Ureter (tissue), 1 donor: ENCODE data around the gene MLLT3. TPM values are rescaled to one million over a fixed set of nuclear protein-coding genes. Genes with fewer than 3 reads are reported as not detected.
A peak's percentile ranks its signal among the peaks of the same experiment; 100 is the strongest.

Experiments used
- DNase-seq: peaks from one replicate; pipeline ENCODE4 v3.0.0-alpha.2; 2020; ENCODE audit warnings: low spot score
- total RNA-seq: library from RNA; stranded (reverse); gene quantifications from one replicate; pipeline ENCODE4 v1.2.4, GENCODE V29; 2023
- donor health status: DM: yes; HTN: yes; CAD: no.

MLLT3 gene
- total RNA-seq, 1 donor from 2014 or later, result 26.8 TPM

DNA sequence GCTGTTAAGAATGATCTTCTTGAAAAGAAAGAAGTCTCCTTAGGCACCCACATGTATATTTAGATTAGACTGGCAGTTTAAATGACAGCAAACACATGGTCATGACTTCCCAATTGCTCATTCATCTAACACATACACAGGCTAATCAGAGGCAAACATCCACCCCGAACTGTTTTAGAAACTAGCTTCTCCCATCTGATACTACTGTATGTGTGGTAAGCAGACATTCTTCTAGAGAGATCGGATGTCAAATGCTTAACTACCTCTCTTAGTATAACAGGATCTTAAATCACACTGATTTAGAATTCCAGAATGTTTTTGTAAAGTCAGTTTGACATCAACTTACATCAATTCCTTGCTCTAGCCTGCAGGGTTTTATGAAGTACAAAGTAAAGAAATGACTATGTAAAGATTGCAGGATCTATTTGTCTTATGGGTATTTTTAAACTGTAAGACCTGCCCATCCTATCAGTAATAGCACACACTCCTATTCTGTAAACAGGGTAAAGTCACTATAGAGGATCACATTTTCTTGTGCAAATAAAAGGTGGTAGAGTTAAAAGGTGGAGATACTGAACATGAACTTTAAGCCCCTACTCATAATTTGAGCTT, 239.7 kb downstream of the MLLT3 start:
- DNase-seq, result no peak

DNA sequence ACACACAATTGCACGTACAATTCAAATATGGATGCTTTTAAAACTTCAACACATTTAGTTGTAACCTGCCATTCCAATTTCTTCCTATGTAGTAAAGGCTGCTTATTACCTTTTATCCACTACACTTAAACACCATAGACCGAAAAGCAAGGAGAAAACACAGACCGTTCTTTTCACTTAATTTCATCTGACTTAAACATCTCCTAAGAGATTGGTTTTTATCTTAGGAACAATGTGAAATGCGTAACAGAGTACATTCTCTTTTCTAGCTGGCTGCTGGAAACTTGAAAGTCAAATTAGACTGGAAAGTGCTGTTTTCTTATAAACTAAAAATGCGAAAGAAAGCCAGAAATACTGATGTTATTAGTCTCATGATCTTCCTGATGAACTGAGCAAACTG, 241.8 kb downstream of the MLLT3 start:
- no peak for DNase-seq

DNA sequence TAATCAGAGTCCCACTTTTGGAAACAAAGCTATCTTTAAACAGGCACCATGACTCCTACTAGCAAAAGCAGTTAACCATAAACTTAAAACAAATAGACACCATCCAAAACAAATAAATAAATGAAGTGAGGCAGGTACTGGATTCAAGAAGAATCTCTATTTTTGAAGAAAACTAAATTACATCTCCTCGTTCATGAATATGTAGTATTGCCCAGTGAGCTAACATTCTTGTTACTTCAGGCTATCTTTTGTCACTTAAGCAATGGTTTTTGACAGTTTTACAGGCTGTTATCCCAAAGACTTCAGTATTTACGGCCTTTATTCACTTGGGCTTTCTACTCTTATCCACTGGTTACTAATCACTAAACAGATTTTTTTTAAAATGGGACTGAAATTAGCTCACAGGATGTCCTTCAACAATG, 242.5 kb downstream of the MLLT3 start:
- no peak for DNase-seq

DNA sequence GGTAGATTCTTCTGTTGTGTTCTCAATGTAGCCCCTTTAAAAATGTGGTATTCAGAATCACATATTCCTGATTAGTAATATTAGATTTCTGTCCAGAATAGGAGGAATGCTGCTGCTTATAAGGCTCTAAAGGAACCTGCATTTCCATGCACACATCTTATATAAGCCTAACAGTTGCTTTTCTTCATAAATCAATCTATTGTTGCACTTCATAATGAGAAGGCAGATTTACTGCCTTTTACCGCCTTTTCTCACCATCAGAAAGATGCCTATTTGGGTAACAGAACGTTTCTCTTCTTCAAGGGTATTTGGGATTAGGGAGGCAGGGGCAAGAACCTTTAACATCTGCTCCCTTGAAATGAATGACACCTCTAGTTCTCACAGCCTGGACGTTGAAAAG, 243.4 kb downstream of the MLLT3 start:
- no peak for DNase-seq

DNA sequence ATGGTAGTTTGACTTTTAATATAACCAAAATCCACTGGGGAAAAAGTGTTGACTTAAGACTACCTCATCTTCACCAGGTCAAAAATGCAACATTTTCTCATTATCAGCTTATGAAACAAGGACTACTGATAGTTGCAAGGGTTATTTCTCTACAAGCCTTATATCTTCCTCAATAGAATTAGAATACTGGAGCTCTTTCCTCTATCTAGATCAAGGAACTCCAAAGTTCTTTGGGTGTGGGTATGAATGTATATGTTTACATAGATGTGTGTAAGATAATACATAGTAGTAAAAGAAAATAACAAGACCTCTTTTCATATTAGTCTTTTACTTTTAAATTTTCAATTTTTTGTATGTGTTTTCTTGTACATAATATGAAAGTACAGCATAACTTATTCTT, 244.5 kb downstream of the MLLT3 start:
- DNase-seq, result no peak

DNA sequence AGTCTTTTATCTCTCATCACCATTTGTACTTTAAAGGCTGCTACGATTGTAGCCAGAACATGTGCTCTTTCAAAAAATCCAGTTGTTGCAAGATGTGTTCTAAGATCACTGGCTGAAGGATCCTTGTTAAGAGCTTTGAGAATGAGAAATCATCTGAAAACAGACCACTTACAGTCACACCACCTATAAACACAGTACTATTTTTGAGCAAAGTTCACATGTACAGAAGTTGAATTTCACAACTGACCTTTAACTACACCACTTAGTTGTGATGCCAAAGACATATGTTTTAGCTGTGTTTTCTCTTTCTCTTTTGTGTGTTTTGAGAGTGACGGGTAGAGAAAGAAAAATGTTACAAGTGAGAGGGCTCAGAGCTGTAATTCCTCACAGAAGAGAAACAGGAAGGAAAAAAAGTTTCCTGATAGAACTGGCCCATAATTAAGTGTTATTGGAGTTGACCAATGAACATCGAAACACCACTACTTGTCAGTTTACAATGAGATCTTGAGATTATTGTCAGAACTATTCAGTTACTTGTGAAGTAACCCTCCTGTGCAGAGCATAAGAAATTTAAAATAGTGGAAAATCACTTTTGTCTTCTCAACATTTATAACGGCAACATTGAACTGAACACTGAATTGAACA, 245.4 kb downstream of the MLLT3 start:
- no peak for DNase-seq

DNA sequence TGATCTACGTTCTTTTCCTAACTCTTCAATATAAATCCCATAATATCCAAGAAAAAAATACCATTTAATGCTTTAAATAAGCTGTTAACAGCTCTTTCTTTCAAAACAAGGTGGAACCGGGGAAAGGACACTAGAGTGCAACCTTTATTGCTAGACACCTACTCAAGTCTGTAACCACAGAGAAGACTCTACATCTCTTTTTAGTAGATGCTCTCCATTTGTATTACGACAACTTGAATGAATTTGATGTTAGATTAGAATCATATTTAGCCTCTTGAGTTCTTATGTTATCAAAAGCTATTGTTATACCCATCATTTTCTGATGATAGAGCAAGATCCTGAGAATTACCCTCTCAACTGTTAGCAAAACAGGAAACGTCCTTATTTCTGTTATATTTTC, 246.3 kb downstream of the MLLT3 start:
- no peak for DNase-seq

DNA sequence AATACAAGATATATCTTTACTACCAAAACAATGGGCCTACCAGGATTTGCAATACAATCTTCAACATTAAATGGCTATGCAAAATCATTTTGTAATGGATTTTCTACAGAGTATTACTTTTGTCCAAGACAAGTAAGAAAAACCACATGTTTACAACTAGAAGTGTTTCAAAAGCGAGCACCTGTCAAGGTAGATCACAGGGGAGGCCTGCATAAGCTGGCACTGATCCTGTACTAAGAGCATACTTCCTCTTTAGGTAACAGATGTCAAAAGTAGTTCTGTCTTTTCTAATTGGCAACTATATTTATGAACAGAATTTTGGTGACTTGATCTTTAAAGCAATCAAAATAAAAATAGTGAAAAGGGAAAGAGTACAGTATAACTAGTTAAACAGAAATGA, 249.0 kb downstream of the MLLT3 start:
- DNase-seq, result no peak

DNA sequence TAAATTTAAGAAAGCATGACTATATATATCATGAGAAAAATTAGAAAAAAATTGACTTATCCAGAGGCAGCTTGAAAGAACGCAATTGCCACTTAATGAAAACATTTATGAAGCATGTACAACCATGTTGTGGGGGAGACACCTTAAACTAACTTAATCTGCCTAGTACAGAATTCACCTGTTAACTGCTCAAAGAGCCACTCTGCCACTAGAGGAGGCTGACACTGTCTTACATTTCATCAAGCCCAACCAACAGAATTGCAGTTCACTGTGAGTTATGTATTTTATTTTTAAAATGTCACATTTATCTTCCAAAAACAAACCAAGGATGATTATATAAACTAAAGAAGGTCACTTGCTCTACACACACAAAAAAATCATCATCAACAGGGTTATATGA, 252.9 kb downstream of the MLLT3 start:
- DNase-seq, result no peak

DNA sequence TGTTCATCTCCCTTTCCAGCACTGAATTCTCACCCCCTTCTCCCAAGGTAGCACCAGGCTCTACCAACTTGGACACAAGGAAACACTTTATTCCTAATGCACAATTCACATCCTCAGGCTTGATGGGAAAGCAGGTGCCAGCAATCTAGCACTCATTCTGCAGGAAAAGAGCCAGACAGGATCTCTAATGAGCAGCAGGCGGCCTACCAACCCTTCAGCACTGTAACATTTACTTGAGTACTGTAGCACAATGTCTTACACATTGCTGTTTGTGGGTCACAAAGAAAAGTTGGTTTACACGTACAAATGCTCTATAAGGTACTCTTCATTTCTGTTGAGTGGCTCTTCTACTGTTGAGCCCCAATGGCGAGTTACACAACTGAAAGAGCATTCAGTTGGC, 254.4 kb downstream of the MLLT3 start:
- DNase-seq, result no peak

DNA sequence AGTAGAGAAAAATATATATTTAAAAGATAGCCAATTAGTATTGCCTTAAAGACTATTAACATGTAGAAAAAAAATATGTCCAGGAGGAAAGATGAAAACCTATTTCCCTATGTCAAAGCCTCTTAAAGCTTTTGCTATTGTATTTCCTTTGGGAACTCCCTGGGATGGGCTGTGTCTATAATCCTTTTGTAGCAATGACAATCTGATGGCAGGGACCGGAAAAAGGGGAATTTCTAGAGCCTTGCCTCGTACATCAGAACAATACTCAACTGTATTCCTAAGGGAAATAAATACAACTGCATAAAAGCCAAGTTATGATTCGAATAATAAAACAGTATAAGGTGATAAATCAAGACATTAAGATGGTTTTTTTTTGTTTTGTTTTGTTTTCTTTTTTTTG, 257.3 kb downstream of the MLLT3 start:
- no peak for DNase-seq

DNA sequence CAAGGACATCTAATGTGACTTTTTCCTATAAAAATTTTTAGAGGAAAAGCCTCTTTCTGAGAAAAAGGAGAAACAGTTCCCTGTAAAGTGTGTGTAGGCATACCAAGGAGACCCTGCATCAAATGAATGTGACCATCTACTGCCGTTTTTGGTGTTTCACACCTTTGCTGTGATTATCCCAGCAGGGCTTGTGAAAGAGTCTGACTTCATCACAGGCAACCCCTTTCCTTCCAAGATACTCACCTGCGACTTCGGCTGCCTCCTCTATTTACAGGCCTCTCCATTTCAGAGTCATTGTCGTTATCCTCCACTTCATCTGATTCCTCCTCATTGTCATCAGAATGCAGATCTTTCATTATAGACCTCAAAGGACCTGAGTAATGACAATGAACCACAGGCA, 259.1 kb downstream of the MLLT3 start:
- DNase-seq, result no peak

DNA sequence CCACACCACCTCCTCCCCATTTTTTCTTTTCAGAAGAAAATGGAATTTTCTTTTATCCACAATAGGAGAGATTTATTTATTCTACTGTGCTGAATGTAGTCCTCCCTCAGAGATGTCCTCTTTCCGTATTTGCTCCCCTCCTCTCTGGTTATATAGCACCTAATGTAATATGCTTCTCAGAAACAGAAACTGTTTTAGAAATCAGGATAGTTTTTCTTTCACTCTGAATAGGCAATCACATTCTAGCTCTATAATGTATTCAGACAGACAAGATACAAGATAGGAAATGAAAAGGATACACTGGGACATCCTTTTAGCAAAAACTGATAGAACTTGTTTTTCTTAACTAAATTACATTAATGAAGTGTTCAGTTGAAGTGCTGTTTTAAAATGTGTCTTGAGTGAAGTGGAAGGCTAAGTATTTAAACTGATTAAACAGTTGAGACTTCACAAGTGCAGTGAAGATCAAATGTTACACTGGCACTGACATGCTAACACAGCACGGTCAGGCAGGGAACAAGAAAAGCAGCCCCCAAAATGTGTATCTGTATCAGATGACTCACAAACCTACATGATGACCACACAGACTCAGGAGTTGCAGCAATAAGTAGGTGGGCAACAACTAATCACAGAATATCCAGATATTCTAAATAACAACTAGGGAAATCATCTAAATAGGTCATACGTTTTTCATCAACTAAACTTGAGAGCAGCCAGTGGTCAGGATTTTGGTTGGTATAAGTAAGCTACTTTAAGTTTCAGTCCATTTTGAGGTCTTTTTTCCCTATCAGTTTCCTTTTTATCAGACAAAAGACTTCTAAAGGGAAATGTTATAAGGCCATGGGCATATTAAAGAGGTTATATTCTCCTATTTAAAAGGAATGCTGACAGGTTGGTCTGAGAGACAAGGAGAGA, 260.4 kb downstream of the MLLT3 start:
- no peak for DNase-seq

DNA sequence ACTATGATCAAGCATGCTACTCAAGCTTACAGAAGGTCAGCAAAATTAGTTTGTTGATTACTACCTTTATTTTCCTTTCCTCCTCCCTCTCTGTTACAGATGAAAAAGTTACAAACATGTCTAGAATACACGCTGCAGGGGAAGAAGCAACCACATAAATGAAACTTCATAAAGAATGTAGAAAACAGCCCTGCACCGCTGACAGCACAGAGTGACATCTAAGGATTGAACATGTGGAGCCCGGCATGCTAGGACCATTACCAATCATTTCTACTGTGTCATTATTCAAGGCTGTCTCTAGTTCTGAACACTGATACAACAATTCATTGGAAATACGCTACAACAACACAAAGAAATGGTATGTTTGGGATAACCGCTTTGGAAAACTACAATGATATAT, 261.1 kb downstream of the MLLT3 start:
- no peak for DNase-seq

DNA sequence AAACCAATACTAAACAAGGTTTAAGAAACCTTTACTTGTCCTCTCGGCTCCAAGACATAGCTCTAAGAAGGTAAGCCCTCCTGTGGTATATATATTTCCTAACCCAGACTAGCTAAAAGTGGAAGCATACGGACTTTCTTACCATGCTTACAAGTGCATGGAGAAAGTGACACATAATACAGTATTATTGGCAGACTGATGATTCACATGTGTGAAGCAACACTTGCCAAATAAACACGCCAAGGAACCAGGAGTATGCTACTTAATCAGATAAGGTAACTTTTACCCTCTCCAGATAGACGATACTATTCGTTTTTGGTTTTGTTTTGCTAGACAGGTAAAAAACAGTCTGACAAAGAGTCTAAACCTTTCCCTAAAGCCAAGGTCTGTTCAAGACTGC, 264.1 kb downstream of the MLLT3 start:
- DNase-seq, result no peak

DNA sequence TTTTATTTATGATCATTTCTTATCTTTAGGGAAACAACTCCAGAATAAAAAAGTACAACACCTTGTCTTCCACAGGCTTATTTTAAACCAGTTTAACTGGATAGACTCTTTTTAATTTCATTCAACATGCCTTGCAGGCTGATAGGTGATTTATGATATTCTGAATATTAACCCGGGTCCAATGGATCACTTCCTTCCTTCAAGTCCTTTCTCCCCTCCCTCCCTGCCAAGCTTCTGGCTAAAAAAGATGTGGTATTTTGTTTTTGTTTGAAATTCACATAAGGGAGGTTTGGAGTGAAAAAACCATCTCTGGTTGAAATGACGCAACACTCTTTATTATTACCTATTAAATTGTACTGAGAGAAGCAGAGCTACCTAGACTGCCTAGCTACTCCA, 265.3 kb downstream of the MLLT3 start:
- no peak for DNase-seq

DNA sequence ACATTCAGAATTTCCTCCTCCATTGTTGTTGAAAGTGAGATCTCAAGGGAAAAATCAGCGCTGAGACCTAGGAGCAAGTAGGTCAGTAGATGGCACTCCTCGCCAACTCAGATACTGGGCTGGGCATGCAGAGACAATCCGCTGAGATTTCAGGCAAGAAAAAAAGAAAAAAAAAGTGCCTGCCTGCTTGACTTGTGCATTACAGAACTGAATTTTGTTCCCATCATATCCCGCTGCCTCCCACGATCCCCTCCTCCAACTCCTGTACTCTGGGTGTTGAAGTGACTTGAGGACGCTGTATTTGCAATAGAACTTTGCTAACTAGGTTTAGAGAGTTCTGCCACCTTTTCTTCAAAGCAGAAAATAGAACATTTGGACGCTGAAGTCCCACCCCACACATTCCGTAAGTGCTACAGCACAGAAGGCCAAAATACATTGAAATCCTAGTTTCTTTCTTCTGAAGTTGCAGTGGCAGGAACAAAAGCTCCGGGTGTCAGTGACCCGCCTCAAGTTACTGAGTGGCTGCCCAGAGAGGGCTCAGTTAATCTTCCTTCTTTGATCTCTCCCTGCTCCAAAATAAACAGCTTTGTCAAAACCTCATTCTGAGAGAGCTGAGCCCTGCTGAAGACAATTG, 265.8 kb downstream of the MLLT3 start:
- DNase-seq, result peak; percentile 78

DNA sequence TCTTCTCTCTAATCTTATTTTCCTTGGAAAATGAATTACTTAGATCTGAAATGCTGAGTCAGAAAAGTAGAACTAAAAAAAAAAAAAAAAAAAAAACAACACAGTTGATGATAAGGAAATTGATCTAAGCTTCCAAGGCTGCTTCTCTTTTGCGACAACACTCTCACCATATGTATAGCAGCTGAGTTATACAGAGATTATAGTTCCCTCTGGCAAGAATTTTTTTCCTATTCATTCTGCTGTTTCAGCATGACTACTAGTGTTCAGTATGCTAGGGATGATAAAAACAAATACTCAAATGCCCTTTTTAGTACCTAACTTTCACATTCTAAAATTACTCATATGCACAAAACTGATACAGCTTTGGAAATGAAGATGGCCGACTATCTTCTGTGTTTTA, 267.3 kb downstream of the MLLT3 start:
- no peak for DNase-seq

DNA sequence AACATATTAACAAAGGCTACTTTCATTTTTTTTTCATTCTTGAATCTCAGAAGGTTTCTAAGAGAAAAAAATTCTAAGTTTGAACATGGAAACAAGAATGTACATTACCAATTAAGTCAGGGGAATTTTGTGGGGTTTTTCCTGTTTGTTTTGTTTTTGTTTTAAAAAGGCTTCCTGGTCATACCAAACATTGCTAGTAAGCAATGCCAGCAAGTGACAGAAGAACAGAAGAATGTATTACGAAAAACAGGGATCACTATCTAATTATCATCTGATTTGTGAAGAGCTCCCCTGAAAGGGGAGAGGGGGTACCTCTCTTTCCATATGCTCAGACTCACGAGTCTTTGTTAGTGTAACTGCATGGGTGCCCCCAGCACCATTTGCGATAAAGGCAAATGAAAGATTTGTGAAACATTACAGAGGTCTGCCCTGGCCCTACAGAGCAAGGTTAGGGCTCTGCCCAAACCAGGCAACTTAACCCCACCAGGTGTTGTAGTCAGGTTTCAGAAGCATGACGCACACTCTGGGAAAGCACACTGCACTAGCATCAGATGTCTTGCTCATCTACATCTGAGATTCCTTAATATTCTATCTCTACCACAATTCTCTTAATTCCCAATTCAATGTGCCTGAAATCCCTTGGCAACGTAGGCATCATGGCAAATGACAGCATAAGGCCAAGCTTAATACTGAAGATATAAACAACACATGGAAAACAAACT, 268.2 kb downstream of the MLLT3 start:
- no peak for DNase-seq

DNA sequence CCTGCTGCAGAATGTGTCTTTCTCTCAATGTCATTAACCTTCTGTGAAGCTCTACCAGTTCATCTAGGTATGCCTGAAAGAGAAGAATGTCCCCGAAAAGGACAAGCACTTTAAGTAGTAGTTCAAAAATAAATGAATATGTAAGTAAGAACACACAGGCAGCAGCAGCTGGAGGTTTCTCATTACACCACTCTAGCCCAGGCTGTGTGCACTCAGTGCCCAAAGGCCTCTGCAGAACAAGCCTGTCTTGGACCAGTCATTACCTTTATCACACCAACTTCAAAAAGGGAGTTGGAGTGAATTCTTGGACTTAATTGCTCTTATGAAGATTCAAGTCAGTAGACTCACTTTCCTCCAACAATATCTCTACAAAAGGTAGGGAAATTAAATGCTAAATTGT, 268.8 kb downstream of the MLLT3 start:
- no peak for DNase-seq

DNA sequence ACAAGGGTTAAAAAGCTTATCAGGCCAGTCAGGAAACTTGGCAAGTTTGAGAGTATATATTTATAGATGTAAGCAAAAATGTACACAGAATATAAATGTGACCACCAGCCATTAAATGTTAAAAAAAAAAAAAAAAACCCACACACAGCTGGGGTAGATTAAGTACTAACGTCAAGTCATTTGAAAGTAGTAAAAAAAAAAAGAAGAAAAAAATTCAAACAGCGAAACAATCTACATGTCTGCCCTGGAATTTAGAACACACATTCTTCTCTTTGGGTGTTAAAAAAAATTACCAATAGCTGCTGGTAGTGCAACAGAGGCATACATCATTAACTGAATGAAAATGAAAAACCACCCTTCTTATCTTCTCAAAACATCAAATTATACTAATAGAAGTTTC, 269.7 kb downstream of the MLLT3 start:
- DNase-seq, result no peak

DNA sequence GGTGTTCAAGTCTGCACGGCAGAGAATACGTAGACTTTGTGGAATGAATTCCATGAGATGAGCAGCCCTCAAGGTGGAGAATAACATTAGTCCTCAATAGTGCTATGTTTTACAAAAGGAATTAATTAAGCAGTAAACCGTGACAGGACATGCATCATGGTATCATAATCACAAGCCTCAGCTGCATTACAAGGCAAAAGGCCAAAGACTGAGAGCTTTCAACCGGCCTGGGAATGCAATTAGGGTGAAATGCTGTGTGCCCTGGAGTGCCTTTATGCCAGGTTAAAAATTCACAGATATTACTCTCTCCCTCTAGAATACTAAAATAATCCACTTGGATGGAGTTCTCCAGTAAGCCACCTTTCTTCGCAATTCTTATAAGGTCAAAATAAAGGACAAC, 270.6 kb downstream of the MLLT3 start:
- DNase-seq, result no peak
